HUES64 (cell line): ENCODE results near the gene SRCIN1.

Source experiments
- H3K27ac ChIP-seq: 2 replicates; pipeline ENCODE4 v1.7.0; 2013; ENCODE audit warnings: low read depth, low read length, inconsistent platforms
- H3K27me3 ChIP-seq: 2 replicates; pipeline ENCODE4 v1.6.1; 2013; ENCODE audit warnings: mild to moderate bottlenecking, low read length; ENCODE audit not compliant: insufficient read depth
- H3K36me3 ChIP-seq: 2 replicates; pipeline ENCODE4 v1.6.1; 2013; ENCODE audit warnings: mild to moderate bottlenecking, low read length; ENCODE audit not compliant: insufficient read depth
- H3K4me1 ChIP-seq: 2 replicates; pipeline ENCODE4 v1.6.1; 2013; ENCODE audit warnings: mild to moderate bottlenecking, low read length, moderate library complexity; ENCODE audit not compliant: insufficient read depth
- H3K4me3 ChIP-seq: 2 replicates; pipeline ENCODE4 v1.5.1; 2013; ENCODE audit warnings: mild to moderate bottlenecking, low read length, moderate library complexity
- H3K9ac ChIP-seq: 2 replicates; pipeline ENCODE4 v1.6.1; 2013; ENCODE audit warnings: mild to moderate bottlenecking, low read depth, low read length
- H3K9me3 ChIP-seq: 2 replicates; pipeline ENCODE4 v1.6.1; 2013; ENCODE audit warnings: low read depth, low read length; ENCODE audit not compliant: insufficient read depth
- WGBS: fragments of 150-250, 120-280 bp; methylation state at CpG from one replicate; pipeline ENCODE4 v1.1.7; 2013; ENCODE audit warnings: missing lambda C conversion rate; 5-methylcytosine and 5-hydroxymethylcytosine counted together

SRCIN1 gene

GRCh38 chr17:38566666-38567031 lies 39.1 kb downstream of the SRCIN1 start:
- peaks cover 100% of the 10 kb centered on the region for H3K27me3 ChIP-seq
- H3K36me3 ChIP-seq = no peaks in the 10 kb centered on the region
- H3K4me1 ChIP-seq = peaks cover 17% of the 10 kb centered on the region; the same call in 1 of the 2 replicates
- no peak overlapping the region for H3K27ac ChIP-seq
- H3K9me3 ChIP-seq = no peaks in the 10 kb centered on the region
- no peak overlapping the region for H3K9ac ChIP-seq
- WGBS = 87% methylated on average over 5 of the region's 5 CpGs
- no peak overlapping the region for H3K4me3 ChIP-seq

- Histone ChIP-seq H3K4me3 (no peak overlapping the region), H3K4me1 (peaks cover 14% of the 10 kb centered on the region; the same call in 1 of the 2 replicates), H3K36me3 (no peaks in the 10 kb centered on the region), H3K9me3 (no peaks in the 10 kb centered on the region), H3K9ac (no peak overlapping the region), H3K27ac (no peak overlapping the region), H3K27me3 (peaks cover 100% of the 10 kb centered on the region)
- WGBS = 74% methylated on average over 10 of the region's 10 CpGs
Observed at GRCh38 chr17:38565853-38566665, 39.7 kb downstream of the SRCIN1 start.

DNA sequence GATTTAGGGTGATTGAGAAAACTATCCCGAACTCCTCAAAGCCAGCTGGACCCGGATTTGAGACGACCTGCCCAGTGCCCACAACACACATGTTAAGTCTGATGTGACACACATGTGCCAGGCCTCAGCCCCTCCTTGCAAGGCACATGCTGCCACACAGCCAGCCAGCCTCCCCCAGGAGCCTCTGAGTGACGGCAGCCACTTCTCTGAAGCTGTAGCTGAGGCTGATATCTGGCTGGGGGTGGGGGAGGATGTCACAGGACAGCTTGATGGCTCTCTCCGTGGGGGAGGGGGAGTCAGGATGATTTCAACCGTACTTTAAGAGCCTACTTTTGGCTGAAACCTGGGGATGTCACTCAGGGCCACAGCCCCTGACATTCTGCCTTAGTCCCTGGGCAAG lies 40.9 kb downstream of the SRCIN1 start:
- 9% methylated on average over 6 of the region's 6 CpGs for WGBS
- no peak overlapping the region for H3K27ac ChIP-seq
- no peaks in the 10 kb centered on the region for H3K36me3 ChIP-seq
- H3K9ac ChIP-seq = no peak overlapping the region
- H3K4me3 ChIP-seq = no peak overlapping the region
- peaks cover 19% of the 10 kb centered on the region for H3K4me1 ChIP-seq
- peaks cover 100% of the 10 kb centered on the region for H3K27me3 ChIP-seq
- no peaks in the 10 kb centered on the region for H3K9me3 ChIP-seq

DNA sequence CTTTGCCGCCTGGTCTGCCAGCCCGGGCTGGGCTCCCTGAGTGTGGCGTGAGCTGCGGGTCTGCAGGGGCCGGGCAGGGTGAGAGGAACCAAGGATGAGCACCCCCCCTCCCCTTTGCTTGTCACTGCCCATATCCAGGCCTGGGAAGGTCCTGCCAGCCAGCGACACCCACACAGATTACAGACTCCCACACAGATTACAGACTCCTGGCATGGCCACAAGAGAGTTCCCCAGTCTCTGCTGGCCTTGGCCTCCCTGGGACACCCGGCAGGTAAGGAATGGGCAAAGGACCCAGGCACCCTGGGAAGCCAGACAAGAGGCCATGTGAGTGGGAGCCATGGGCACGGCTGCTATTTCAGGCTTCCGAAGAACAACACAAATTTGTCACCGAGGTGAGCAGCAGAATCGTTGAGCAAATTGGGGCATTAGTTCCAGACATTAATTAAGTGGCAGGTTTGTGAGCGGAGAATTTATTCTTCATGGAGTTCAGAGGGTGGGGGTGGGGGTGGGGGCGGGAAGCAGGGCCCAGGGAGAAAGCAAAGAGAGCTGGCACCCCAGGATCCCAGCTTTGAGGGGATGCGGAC lies 41.4 kb downstream of the SRCIN1 start:
- 12% methylated on average over 14 of the region's 14 CpGs for WGBS
- Histone ChIP-seq H3K36me3 (no peaks in the 10 kb centered on the region), H3K9ac (no peak overlapping the region), H3K9me3 (no peaks in the 10 kb centered on the region), H3K27ac (no peak overlapping the region), H3K27me3 (peaks cover 100% of the 10 kb centered on the region), H3K4me3 (peak overlapping the region; percentile 49), H3K4me1 (peaks cover 22% of the 10 kb centered on the region)

- H3K4me3 ChIP-seq = peak overlapping the region; percentile 49
- peaks cover 100% of the 10 kb centered on the region for H3K27me3 ChIP-seq
- H3K9me3 ChIP-seq = no peaks in the 10 kb centered on the region
- no peaks in the 10 kb centered on the region for H3K36me3 ChIP-seq
- no peak overlapping the region for H3K27ac ChIP-seq
- H3K4me1 ChIP-seq = peaks cover 22% of the 10 kb centered on the region
- H3K9ac ChIP-seq = no peak overlapping the region
- WGBS = 1% methylated on average over 50 of the region's 50 CpGs
Observed at GRCh38 chr17:38563362-38564253, 42.1 kb downstream of the SRCIN1 start.

DNA sequence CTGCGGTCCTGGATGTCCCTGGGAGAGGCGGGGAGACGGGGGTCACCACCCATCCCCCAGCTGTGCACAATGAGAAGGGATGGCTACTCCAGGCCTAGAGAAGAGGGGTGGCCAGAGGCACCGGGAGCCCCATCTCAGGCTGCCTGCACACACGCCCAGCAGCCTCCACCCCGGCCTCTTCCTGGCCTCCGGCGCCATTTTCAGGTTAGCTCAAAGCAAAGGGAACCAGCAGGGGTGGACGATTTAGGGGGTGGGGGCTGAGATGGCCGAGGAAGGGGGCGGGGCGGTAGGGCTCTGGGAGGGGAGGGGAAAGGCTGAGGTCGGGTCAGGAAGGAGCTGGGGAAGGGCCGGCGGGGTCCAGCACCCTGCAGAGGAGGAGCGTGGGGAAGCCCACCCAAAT lies 42.8 kb downstream of the SRCIN1 start:
- no peak overlapping the region for H3K27ac ChIP-seq
- H3K9me3 ChIP-seq = no peaks in the 10 kb centered on the region
- peak overlapping the region; percentile 49 for H3K4me3 ChIP-seq
- H3K4me1 ChIP-seq = peaks cover 23% of the 10 kb centered on the region
- WGBS = 3% methylated on average over 16 of the region's 16 CpGs
- H3K27me3 ChIP-seq = peaks cover 97% of the 10 kb centered on the region
- H3K36me3 ChIP-seq = no peaks in the 10 kb centered on the region
- H3K9ac ChIP-seq = no peak overlapping the region

- Histone ChIP-seq H3K9me3 (no peaks in the 10 kb centered on the region), H3K27ac (no peak overlapping the region), H3K27me3 (peaks cover 92% of the 10 kb centered on the region), H3K4me1 (peaks cover 29% of the 10 kb centered on the region), H3K9ac (no peak overlapping the region), H3K4me3 (no peak overlapping the region), H3K36me3 (no peaks in the 10 kb centered on the region)
- 6% methylated on average over 23 of the region's 23 CpGs for WGBS
Observed at GRCh38 chr17:38562215-38562569, 43.6 kb downstream of the SRCIN1 start.

- no peaks in the 10 kb centered on the region for H3K36me3 ChIP-seq
- H3K9me3 ChIP-seq = no peaks in the 10 kb centered on the region
- H3K27me3 ChIP-seq = peaks cover 91% of the 10 kb centered on the region
- 4% methylated on average over 105 of the region's 105 CpGs for WGBS
- H3K4me3 ChIP-seq = no peak overlapping the region
- peaks cover 29% of the 10 kb centered on the region for H3K4me1 ChIP-seq
- H3K9ac ChIP-seq = no peak overlapping the region
- H3K27ac ChIP-seq = no peak overlapping the region
Observed at GRCh38 chr17:38561416-38562214, 44.1 kb downstream of the SRCIN1 start.

- Histone ChIP-seq H3K4me3 (no peak overlapping the region), H3K9me3 (no peaks in the 10 kb centered on the region), H3K36me3 (no peaks in the 10 kb centered on the region), H3K27me3 (peaks cover 82% of the 10 kb centered on the region), H3K27ac (no peak overlapping the region), H3K9ac (no peak overlapping the region), H3K4me1 (peaks cover 29% of the 10 kb centered on the region)
- WGBS = 31% methylated on average over 15 of the region's 15 CpGs
Observed at GRCh38 chr17:38560503-38561318, 45.0 kb downstream of the SRCIN1 start.

DNA sequence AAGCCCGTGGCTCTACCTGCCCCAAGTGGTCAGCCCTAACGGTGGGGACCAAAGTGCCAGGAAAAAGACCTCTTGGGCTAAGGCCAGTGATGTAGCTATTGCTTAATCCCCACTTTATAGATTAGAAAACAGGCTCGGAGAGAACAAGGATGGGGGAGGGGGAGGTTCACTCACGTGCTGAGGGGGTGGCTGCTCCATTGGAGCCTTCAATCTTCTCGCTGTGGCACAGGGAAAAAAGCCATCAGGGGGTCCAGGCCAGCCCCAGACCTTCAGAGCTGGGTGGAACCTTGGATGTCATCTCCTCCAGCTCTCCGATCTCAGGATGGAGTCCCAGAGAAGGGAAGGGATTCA lies 45.9 kb downstream of the SRCIN1 start:
- 17% methylated on average over 6 of the region's 6 CpGs for WGBS
- Histone ChIP-seq H3K27me3 (peaks cover 73% of the 10 kb centered on the region), H3K9ac (no peak overlapping the region), H3K27ac (no peak overlapping the region; the same call in 1 of the 2 replicates), H3K4me1 (peaks cover 22% of the 10 kb centered on the region), H3K36me3 (no peaks in the 10 kb centered on the region), H3K4me3 (peak overlapping the region; percentile 53), H3K9me3 (no peaks in the 10 kb centered on the region)
